IMR-90 (cell line): Measurements from ENCODE around the gene SLC18A3. TPM values are rescaled to one million over a fixed set of nuclear protein-coding genes. Genes with fewer than 3 reads are reported as not detected.

Experiments used
- ATAC-seq: fragments of 200-7000 bp; cut with Tn5 transposase; 2 replicates; pipeline ENCODE4 v1.9.1; 2020; ENCODE audit warnings: low read depth, mild to moderate bottlenecking, moderate library complexity
- BruUV-seq: library from RNA; stranded (reverse); fragments of 400-500 nt; replicated peaks from 2 replicates; lab custom pipeline; 2021; lab: Mats Ljungman, UMichigan
- CTCF ChIA-PET: fragments of 300-600 bp; formaldehyde crosslinking; extraction: SDS; loops from one replicate; lab custom pipeline; 2021; ENCODE audit warnings: antibody characterized with exemption; lab: Yijun Ruan, JAX
- POLR2A ChIA-PET: fragments of 300-600 bp; sonication (Branson Sonifier 250); formaldehyde crosslinking; loops from one replicate; lab custom pipeline; 2022; ENCODE audit warnings: antibody characterized with exemption; ENCODE audit not compliant: unreplicated experiment; lab: Charles Lee
- DNase-seq: peaks from one replicate; pipeline ENCODE4 v3.0.0; 2013
- H2AFZ ChIP-seq: replicated peaks from 2 replicates; pipeline ENCODE3; 2013; ENCODE audit warnings: low read length, mild to moderate bottlenecking; ENCODE audit not compliant: poor library complexity
- H2AK5ac ChIP-seq: 2 replicates; pipeline ENCODE4 v1.6.1; 2013; ENCODE audit warnings: low read depth, low read length, inconsistent platforms
- H2AK9ac ChIP-seq: replicated peaks from 2 replicates; pipeline ENCODE3; 2013; ENCODE audit warnings: mild to moderate bottlenecking, low read depth, low read length, moderate library complexity; ENCODE audit not compliant: poor library complexity
- H2BK120ac ChIP-seq: 2 replicates; pipeline ENCODE4 v1.6.1; 2013; ENCODE audit warnings: low read depth, low read length, inconsistent platforms
- H2BK15ac ChIP-seq: 3 replicates; pipeline ENCODE4 v1.6.1; 2013; ENCODE audit warnings: low read depth, low read length, inconsistent platforms
- H2BK20ac ChIP-seq: 2 replicates; pipeline ENCODE4 v1.6.1; 2013; ENCODE audit warnings: low read depth, mild to moderate bottlenecking, inconsistent platforms, low read length, moderate library complexity
- H2BK5ac ChIP-seq: 2 replicates; pipeline ENCODE4 v1.6.1; 2013; ENCODE audit warnings: mild to moderate bottlenecking, low read depth, low read length, inconsistent platforms; ENCODE audit not compliant: poor library complexity, severe bottlenecking
- H3K14ac ChIP-seq: replicated peaks from 2 replicates; pipeline ENCODE4 v1.6.1; 2013; ENCODE audit warnings: low read depth, low read length, inconsistent platforms
- H3K18ac ChIP-seq: 2 replicates; pipeline ENCODE4 v1.6.1; 2013; ENCODE audit warnings: low read depth, low read length, control low read depth
- H3K23ac ChIP-seq: 2 replicates; pipeline ENCODE4 v1.6.1; 2013; ENCODE audit warnings: low read depth, low read length, inconsistent platforms
- H3K27ac ChIP-seq: 2 replicates; pipeline ENCODE4 v1.5.1; 2013; ENCODE audit warnings: mild to moderate bottlenecking, control low read depth, low read length; ENCODE audit not compliant: insufficient read depth
- H3K27me3 ChIP-seq: 2 replicates; pipeline ENCODE4 v1.6.1; 2013; ENCODE audit warnings: low read length; ENCODE audit not compliant: control insufficient read depth, insufficient read depth
- H3K36me3 ChIP-seq: 2 replicates; pipeline ENCODE4 v1.6.1; 2013; ENCODE audit warnings: low read length, mixed read lengths; ENCODE audit not compliant: control insufficient read depth, insufficient read depth
- H3K4ac ChIP-seq: 2 replicates; pipeline ENCODE4 v1.6.1; 2013; ENCODE audit warnings: low read depth, low read length, inconsistent platforms
- H3K4me1 ChIP-seq: 2 replicates; pipeline ENCODE4 v1.6.1; 2013; ENCODE audit warnings: low read length, mixed read lengths; ENCODE audit not compliant: control insufficient read depth, insufficient read depth
- H3K4me2 ChIP-seq: 2 replicates; pipeline ENCODE4 v1.6.1; 2013; ENCODE audit warnings: low read depth, mild to moderate bottlenecking, control low read depth, low read length, moderate library complexity
- H3K4me3 ChIP-seq: 2 replicates; pipeline ENCODE4 v1.5.1; 2013; ENCODE audit warnings: low read depth, mild to moderate bottlenecking, control low read depth, low read length, moderate library complexity; ENCODE audit not compliant: insufficient read depth
- H3K56ac ChIP-seq: 2 replicates; pipeline ENCODE4 v1.6.1; 2013; ENCODE audit warnings: low read length, inconsistent platforms; ENCODE audit not compliant: insufficient read depth; ENCODE audit errors: extremely low read depth
- H3K79me1 ChIP-seq, 2 experiments: 2 replicates each; pipeline ENCODE4 v1.6.1; 2013; ENCODE audit warnings: low read length in 2 of 2, inconsistent platforms in 1 of 2, low read depth in 1 of 2
- H3K9ac ChIP-seq: 2 replicates; pipeline ENCODE4 v1.6.1; 2013; ENCODE audit warnings: low read depth, low read length, control low read depth
- H3K9me1 ChIP-seq: 2 replicates; pipeline ENCODE4 v1.6.1; 2013; ENCODE audit warnings: low read length, inconsistent platforms; ENCODE audit not compliant: insufficient read depth
- H3K9me3 ChIP-seq: 2 replicates; pipeline ENCODE4 v1.6.1; 2013; ENCODE audit warnings: low read length; ENCODE audit not compliant: control insufficient read depth, insufficient read depth
- H4K20me1 ChIP-seq: 2 replicates; pipeline ENCODE4 v1.6.1; 2013; ENCODE audit warnings: low read length, inconsistent platforms; ENCODE audit not compliant: insufficient read depth
- H4K5ac ChIP-seq: 2 replicates; pipeline ENCODE4 v1.6.1; 2013; ENCODE audit warnings: mild to moderate bottlenecking, low read depth, low read length, control low read depth
- H4K8ac ChIP-seq, 2 experiments: 2 replicates each; pipeline ENCODE4 v1.6.1; 2013; ENCODE audit warnings: low read depth in 2 of 2, low read length in 2 of 2, control low read depth in 1 of 2, inconsistent platforms in 1 of 2
- H4K91ac ChIP-seq: 2 replicates; pipeline ENCODE4 v1.6.1; 2013; ENCODE audit warnings: low read depth, low read length, inconsistent platforms; ENCODE audit not compliant: insufficient read depth
- BHLHE40 ChIP-seq: fragments of 150-350 bp; IDR thresholded peaks from 2 replicates; pipeline ENCODE4 v1.6.1; 2016; ENCODE audit warnings: mild to moderate bottlenecking, low read depth, low read length
- CEBPB ChIP-seq: IDR thresholded peaks from 2 replicates; pipeline ENCODE4 v1.6.1; 2012; ENCODE audit warnings: low read depth, low read length, improper control_type of control experiment
- CHD1 ChIP-seq: IDR thresholded peaks from 2 replicates; pipeline ENCODE4 v1.6.1; 2012; ENCODE audit warnings: low read depth, low read length, improper control_type of control experiment
- CTCF ChIP-seq: conservative IDR thresholded peaks from 2 replicates; pipeline ENCODE4 v1.5.1; 2012; ENCODE audit warnings: mild to moderate bottlenecking, low read depth, low read length, improper control_type of control experiment
- ELK1 ChIP-seq: fragments of 150-350 bp; IDR thresholded peaks from 2 replicates; pipeline ENCODE4 v1.6.1; 2016; ENCODE audit warnings: low read depth, mild to moderate bottlenecking, low read length, moderate library complexity, borderline replicate concordance
- FOS ChIP-seq: fragments of 150-350 bp; IDR thresholded peaks from 2 replicates; pipeline ENCODE4 v1.6.1; 2016; ENCODE audit warnings: low read depth, low read length
- MAFK ChIP-seq: IDR thresholded peaks from 2 replicates; pipeline ENCODE4 v1.6.1; 2012; ENCODE audit warnings: low read depth, low read length, improper control_type of control experiment
- MXI1 ChIP-seq: IDR thresholded peaks from 2 replicates; pipeline ENCODE4 v1.6.1; 2012; ENCODE audit warnings: low read depth, mild to moderate bottlenecking, low read length, moderate library complexity, borderline replicate concordance
- NFE2L2 ChIP-seq: fragments of 150-350 bp; IDR thresholded peaks from 2 replicates; pipeline ENCODE4 v1.6.1; 2016; ENCODE audit warnings: low read depth, mild to moderate bottlenecking, low read length
- POLR2A ChIP-seq: IDR thresholded peaks from 2 replicates; pipeline ENCODE4 v1.6.1; 2012; ENCODE audit warnings: mild to moderate bottlenecking, low read depth, low read length
- RAD21 ChIP-seq: IDR thresholded peaks from 2 replicates; pipeline ENCODE4 v1.6.1; 2012; ENCODE audit warnings: low read length, improper control_type of control experiment
- RCOR1 ChIP-seq: IDR thresholded peaks from 2 replicates; pipeline ENCODE4 v1.6.1; 2012; ENCODE audit warnings: mild to moderate bottlenecking, low read length, improper control_type of control experiment; ENCODE audit not compliant: insufficient replicate concordance
- RFX5 ChIP-seq: IDR thresholded peaks from 2 replicates; pipeline ENCODE4 v1.8.0; 2012; ENCODE audit warnings: low read depth, mild to moderate bottlenecking, low read length, moderate library complexity
- SMC3 ChIP-seq: fragments of 150-350 bp; IDR thresholded peaks from 2 replicates; pipeline ENCODE4 v1.6.1; 2016; ENCODE audit warnings: low read depth, mild to moderate bottlenecking, antibody characterized with exemption, low read length, moderate library complexity
- WGBS, 2 experiments: methylation state at CpG; one replicate each; pipeline versions ENCODE4 v1.1.5 to v1.1.7; 2013; ENCODE audit warnings: missing lambda C conversion rate in 2 of 2; ENCODE audit not compliant: insufficient read length in 1 of 2; ENCODE audit errors: extremely low coverage in 2 of 2; 5-methylcytosine and 5-hydroxymethylcytosine counted together
- dilution Hi-C: fragments of 300-500 bp; cut with HindIII; formaldehyde crosslinking; loops from one replicate; pipeline ENCODE4 v1.14.3; 2018; ENCODE audit warnings: low sequenced_read_pairs; ENCODE audit not compliant: unreplicated experiment
- in situ Hi-C: fragments of 300-500 bp; cut with MboI; formaldehyde crosslinking; loops from 3 replicates; pipeline ENCODE4 v1.14.3; 2019; ENCODE audit warnings: low sequenced_read_pairs, inconsistent platforms, mixed read lengths
- intact Hi-C: fragments of 100-400 bp; cut with micrococcal nuclease; formaldehyde crosslinking; loops from 2 replicates; pipeline ENCODE4 v1.10.0; 2022
- polyA plus RNA-seq, 3 experiments: library from polyadenylated mRNA; depleted of rRNA; stranded (reverse); fragments of >200 nt; gene quantifications; 2 replicates each; pipeline ENCODE4 v1.2.3, GENCODE V29; 2012; ENCODE audit warnings: low replicate concordance in 1 of 3
- total RNA-seq: library from RNA; depleted of rRNA; stranded (reverse); fragments of >200 nt; gene quantifications from 2 replicates; pipeline ENCODE4 v1.2.3, GENCODE V29; 2012
- TF ChIP-seq, protein P1 (sequence below): fragments of 150-350 bp; IDR thresholded peaks from 2 replicates; pipeline ENCODE4 v1.6.1; 2017; ENCODE audit warnings: mild to moderate bottlenecking, antibody characterized with exemption, low read length, low read depth

The SLC18A3 gene
- total and polyA plus RNA-seq, 2 of the 4 experiments (the other 2 are of a cell fraction), result not detected

- Histone ChIP-seq H3K4me3 (no peak overlapping the region), H4K20me1 (no peaks in the 10 kb centered on the region), H2AFZ (no peak overlapping the region), H3K27ac (no peak overlapping the region), H3K9me3 (peaks cover 12% of the 10 kb centered on the region; the same call in 1 of the 2 replicates), H3K4me1 (no peaks in the 10 kb centered on the region), H3K14ac (no peak overlapping the region), H3K4ac (no peak overlapping the region), H3K36me3 (no peaks in the 10 kb centered on the region), H3K56ac (no peak overlapping the region), H2AK5ac (no peak overlapping the region), H2BK15ac (no peak overlapping the region), H3K9me1 (no peaks in the 10 kb centered on the region), H3K4me2 (no peak overlapping the region), H2AK9ac (no peak overlapping the region), H3K27me3 (peaks cover 76% of the 10 kb centered on the region), H3K79me1 (no peaks in the 10 kb centered on the region), H3K9ac (no peak overlapping the region), H4K8ac (no peak overlapping the region), H4K5ac (no peak overlapping the region), H2BK20ac (no peak overlapping the region), H2BK120ac (no peak overlapping the region), H3K18ac (no peak overlapping the region), H2BK5ac (no peak overlapping the region), H3K23ac (no peak overlapping the region), H4K91ac (no peak overlapping the region)
- DNase-seq (no peak), ATAC-seq (no peak)
- intact Hi-C loops (no loop called here), dilution Hi-C loops (no loop called here), in situ Hi-C loops (no loop called here)
- ChIA-PET POLR2A (no interaction called here), CTCF (no interaction called here)
- WGBS, 2 experiments, result 10% methylated on average over 18 of the region's 49 CpGs; no CpG with 5 or more reads in 1 of the 2 experiments
- BruUV-seq, result no TSS peak
- TF ChIP-seq FOS (no peak), SMC3 (no peak), CTCF (no peak), RAD21 (no peak), RFX5 (no peak), CEBPB (no peak), NFE2L2 (no peak), MAFK (no peak), CHD1 (no peak), BHLHE40 (no peak), ELK1 (no peak), POLR2A (no peak), RCOR1 (no peak), MXI1 (no peak)
- TF ChIP-seq, protein P1, sequence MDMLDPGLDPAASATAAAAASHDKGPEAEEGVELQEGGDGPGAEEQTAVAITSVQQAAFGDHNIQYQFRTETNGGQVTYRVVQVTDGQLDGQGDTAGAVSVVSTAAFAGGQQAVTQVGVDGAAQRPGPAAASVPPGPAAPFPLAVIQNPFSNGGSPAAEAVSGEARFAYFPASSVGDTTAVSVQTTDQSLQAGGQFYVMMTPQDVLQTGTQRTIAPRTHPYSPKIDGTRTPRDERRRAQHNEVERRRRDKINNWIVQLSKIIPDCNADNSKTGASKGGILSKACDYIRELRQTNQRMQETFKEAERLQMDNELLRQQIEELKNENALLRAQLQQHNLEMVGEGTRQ, result no peak
Observed at GRCh38 chr10:49614242-49615198, 4.4 kb downstream of the SLC18A3 start.
